Muscle of arm (tissue), 12 donors: ENCODE measurements around the gene ACTL8. TPM values are rescaled to one million over a fixed set of nuclear protein-coding genes. Genes with fewer than 3 reads are reported as not detected.
"Not testable (repeated sequence)": the region's sequence is repeated elsewhere in the genome, so short reads cannot be mapped to it uniquely, and the experiment has no call there.

ENCODE experiments used
- DNase-seq: peaks from one replicate; pipeline ENCODE4 v3.0.0-alpha.2; 2013
- polyA plus RNA-seq, 12 donors: library from polyadenylated mRNA; unstranded; fragments of 120-200 nt; gene quantifications; one replicate each; pipeline ENCODE4 v1.2.1, GENCODE V29; 2013; ENCODE audit not compliant: insufficient read length in 12 of 12

The ACTL8 gene
- polyA plus RNA-seq, 12 donors: not detected

GRCh38 chr1:17734609-17735008, 20.5 kb upstream of the ACTL8 start:
- DNase-seq: no peak

DNA sequence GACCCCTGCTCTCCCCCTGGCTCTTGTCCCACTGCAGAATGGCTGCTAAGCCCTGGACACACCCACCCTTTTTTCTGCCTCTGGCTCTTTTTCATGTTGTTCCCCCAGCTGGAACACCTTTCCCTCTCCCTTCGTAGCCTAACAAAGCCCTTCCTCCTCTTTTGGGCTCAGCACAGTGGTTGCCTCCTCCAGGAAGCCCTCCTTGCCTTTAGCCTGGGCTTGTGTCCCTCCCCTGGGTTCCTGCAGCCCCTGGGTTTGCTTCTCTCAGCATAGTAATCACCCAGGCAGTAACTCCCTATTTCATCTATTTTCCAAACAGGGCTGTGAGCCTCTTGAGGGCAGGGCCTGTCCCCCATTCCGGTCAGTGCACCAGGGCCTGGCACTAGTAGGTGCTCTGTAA, 19.8 kb upstream of the ACTL8 start:
- DNase-seq: no peak

- no peak for DNase-seq
These were observed 19.3 kb upstream of the ACTL8 start for GRCh38 chr1:17735793-17736192.

DNA sequence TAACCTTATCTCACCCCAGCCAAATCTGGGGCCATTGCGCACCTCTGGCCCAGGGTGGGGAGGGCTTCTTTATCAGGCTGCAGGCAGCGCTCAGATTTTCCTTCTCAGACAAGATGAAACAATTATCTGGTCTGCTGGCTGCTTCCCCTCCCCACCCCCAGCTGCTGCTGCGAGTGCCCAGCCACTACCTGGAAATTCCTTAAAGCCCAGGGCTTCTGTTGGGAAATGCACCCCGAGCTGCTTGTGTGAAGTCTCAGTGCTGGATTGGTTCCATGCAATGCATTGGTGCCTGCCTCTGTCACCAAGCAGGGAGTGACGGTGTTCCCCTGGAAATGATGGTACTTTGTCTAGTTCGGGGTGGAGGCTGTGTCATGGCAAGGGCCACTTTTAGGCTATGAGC, 18.5 kb upstream of the ACTL8 start:
- no peak for DNase-seq

DNA sequence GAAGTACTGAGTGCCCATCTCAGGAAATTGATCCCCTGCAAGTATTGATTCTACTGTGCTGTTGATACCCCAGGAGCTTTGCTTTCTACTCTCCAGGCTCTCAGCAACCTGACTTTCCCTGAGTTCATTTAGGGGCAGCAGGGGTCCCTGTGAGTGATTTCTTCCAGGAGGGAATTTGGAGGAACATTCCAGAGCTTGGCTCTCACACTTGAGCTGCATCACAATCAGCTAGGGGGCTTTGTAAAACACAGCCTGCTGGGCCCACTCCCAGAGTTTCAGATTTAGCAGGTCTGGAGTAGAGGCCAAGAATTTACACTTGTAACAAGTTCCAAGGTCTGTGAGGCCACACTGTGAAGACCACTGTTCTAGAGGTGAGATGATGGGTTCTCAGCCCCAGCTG, 16.1 kb upstream of the ACTL8 start:
- DNase-seq: no peak

GRCh38 chr1:17741052-17741451, 14.1 kb upstream of the ACTL8 start:
- no peak for DNase-seq

- DNase-seq: peak; percentile 33
These were observed 12.6 kb upstream of the ACTL8 start for GRCh38 chr1:17742583-17742982.

DNA sequence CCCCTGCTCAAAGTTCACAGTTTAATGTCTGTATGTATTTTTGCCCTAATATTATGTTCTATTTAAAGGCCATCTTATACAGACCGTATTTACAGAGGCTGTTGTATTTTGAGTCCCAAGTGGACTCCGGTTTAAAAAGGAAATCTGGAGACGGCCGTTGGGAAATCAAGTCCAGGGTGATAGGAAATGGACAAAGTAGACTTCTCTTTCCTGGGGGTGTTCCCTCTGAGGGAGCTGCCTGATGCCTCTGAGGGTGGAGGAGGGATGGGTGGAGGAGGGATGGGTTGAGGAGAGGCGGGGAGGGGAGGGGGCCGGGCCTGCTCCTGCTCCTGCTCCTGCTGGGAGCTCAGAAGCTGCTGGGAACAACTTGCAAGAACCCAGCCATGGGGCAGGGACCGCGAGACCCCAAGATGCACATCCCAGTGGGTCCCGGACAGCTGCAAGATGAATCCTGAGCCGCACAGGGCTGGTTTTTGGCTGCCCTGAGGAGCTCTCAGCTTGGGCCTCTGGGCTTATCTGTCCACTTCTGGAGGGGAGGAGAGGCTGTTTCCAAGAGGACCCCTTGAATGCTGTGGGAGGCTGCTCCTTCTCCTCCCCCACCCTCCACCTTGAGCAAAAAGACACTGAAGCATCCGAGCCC, 12.0 kb upstream of the ACTL8 start:
- DNase-seq: no peak

DNA sequence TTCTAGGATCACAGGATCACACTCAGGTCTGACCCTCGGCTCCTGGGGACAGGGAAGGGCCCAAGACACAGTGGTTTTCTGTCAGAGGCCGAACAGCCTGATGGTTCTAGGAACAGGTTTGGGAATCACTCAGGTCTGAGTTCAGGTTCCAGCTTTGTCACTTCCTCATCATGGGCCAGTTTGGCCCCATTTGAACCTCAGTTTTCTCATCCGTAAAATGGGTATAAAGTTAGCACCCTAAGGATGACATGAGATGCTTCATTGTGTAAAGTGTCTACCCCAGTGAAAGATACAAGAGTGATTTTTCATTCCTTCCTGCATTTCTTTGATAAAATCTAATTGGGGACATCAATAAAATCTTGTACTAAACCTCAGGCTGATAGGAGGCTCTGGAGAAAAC, 11.2 kb upstream of the ACTL8 start:
- DNase-seq: no peak

DNA sequence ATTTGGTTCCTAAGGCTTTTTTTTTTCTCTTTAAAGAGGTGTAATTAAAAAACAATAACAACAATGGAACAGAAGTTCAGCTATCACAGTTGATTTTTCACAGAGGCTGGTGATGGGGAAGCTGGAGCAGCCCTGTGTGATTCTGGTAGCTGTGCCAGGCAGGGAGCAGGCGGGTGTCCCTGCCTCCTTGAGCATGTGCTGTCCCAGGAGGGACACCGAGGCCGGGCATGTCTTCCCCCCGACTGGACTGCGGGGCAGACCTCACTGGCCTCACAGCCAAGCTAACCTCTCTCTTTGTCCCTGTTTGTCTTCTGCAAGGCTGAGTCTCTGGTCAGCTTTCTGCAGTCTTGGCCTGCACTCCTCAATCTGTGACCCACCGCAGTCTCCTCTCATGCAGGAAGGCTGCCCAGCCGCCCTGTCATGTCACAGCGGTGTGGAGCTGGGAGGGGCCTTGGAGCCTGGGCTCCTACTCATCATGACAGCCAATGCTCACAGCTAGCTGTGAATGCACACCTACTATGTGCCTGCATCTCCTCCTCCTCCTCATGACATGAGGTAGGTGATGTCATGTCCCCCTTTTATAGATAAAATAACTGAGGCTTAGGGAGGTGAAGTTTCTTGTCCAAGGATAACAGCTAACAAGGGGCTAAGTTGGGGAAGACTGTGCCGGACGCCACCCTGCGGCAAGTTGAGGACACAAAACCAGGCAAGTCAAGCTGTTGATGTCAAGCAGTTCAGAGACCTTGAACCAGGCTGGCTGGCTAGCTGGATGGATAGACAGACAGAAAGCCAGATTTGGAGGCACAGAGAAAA, 10.3 kb upstream of the ACTL8 start:
- no peak for DNase-seq

- DNase-seq: no peak
These were observed 9.6 kb upstream of the ACTL8 start for GRCh38 chr1:17745479-17745955.

GRCh38 chr1:17746281-17746680, 8.9 kb upstream of the ACTL8 start:
- not testable (repeated sequence) for DNase-seq

- no peak for DNase-seq
These were observed 8.2 kb upstream of the ACTL8 start for GRCh38 chr1:17746920-17747319.

DNA sequence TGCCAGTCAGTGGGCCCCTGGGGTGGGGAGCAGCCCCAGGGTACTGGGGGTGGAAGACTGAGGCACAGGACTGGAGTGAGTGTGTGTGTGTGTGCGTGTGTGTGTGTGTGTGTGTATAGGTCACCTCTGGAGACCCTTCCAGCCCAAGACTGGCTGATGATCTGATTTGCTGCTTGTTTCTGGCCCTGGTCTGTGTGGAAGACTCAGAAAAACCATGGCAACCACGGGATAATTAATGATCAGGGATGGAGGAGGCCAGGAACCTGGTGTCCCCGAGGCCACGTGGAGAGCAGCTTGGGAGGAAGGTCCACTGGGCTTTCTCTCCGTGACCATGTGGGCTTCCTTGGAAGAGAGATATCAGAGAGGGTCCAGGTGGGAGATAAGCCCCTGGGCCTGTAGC, 4.8 kb upstream of the ACTL8 start:
- DNase-seq: no peak

- DNase-seq: no peak
These were observed 2.8 kb upstream of the ACTL8 start for GRCh38 chr1:17752356-17752755.

DNA sequence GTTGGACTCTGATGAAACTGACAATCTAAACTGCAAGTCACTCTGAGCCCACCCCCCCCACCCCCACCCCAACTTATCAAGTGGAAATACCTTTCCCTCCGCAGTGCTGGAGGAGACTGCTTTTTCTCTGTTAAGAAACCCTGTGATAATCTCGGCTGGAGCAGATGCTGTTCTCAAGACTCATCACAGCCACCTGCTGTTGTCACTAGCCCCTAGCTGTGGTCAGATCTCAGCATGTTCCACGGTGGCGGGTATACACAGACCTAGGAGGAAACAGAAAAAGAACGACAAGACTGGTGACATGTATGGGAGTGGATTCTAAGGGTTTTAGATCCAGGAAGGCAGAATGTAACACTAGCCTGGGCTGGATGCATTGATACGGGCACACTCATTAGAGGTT, 2.3 kb downstream of the ACTL8 start:
- DNase-seq: no peak

- DNase-seq: no peak
These were observed 4.0 kb downstream of the ACTL8 start for GRCh38 chr1:17759114-17759513.

DNA sequence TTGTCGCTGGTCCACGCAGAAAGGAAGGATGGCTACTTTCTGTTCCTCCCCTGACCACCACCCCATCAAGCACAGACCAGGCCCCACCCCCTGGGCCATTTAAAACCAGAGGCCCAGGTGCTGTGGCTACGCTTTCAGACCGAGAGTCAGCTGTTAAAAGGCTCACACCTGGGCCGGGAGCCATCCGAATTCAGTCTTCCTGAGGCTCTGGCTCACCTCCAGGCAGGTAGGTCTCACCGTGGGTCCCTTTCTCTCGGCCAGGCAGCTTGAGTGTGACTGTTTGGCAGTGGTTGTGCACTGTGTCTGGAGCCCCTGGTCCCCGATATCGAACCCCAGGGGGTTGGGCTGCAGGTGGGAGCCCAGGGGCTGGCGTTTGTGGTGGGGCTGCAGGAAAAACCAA, 7.2 kb downstream of the ACTL8 start:
- no peak for DNase-seq

DNA sequence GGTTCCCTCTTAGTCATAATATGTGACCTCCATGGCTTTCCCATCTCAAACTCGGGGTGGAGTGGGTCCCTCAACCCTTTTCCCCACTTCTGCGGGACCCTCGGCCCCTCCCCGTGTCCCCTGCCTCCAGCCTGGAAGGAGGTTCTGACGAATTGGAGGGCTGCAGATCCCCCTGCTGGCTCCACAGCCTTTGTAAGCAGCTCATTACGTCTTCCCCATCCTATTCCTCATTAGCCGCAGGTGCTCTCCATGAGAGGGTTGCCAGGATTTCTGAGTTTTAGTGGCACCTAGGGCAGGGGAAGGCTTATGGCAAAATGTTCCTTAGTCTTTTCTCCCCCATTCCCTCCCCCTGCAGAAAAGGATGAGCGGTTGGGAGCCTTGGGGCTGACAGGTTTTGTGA, 8.3 kb downstream of the ACTL8 start:
- DNase-seq: no peak

DNA sequence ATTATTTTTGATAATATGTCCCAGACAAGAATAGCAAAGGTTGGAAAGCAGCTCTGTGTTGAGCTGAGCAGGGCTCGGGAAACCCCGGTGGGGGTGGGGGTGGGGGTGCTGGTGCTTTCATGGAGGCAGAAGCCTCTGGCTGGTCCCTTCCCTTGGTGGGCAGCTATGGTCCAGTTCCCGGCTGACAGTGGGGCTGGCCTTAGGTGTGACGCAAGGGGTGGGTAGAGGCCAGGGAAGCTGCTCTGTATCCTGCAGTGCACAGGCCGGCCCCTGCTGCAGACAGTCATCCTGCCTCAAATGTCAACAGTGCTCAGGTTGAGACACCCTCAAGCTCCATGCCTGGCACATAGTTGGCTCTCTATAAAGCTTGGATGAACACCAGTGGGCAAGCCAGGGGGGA, 8.9 kb downstream of the ACTL8 start:
- no peak for DNase-seq

- DNase-seq: no peak
These were observed 9.5 kb downstream of the ACTL8 start for GRCh38 chr1:17764591-17764990.

GRCh38 chr1:17765444-17766411, 10.6 kb downstream of the ACTL8 start:
- no peak for DNase-seq
